ENCODE data around the gene ZNF638.

GRCh38 chr2:71292159-71292558 is 39.4 kb upstream of the ZNF638 start:
- TF ChIP-seq ZNF274 (IDR thresholded peaks at IDR 0.05; ENCODE audit: low read depth, low read length) (no peak), SUZ12 (IDR thresholded peaks at IDR 0.05; ENCODE audit: extremely low read depth, insufficient read depth, insufficient read length) (no peak)

Measured in NT2/D1 (cell line).